GDM1 (cell line): Measurements from ENCODE around the gene TSHZ1.
"Not testable (repeated sequence)": the region's sequence is repeated elsewhere in the genome, so short reads cannot be mapped to it uniquely, and the experiment has no call there.

Experiments
- DNase-seq: peaks from one replicate; lab custom pipeline; 2025; lab: John Stamatoyannopoulos, UW

TSHZ1 gene

GRCh38 chr18:75183973-75184493 is 26.6 kb upstream of the TSHZ1 start:
- DNase-seq: no peak

- no peak for DNase-seq
Observed at GRCh38 chr18:75185460-75185859, 25.1 kb upstream of the TSHZ1 start.

DNA sequence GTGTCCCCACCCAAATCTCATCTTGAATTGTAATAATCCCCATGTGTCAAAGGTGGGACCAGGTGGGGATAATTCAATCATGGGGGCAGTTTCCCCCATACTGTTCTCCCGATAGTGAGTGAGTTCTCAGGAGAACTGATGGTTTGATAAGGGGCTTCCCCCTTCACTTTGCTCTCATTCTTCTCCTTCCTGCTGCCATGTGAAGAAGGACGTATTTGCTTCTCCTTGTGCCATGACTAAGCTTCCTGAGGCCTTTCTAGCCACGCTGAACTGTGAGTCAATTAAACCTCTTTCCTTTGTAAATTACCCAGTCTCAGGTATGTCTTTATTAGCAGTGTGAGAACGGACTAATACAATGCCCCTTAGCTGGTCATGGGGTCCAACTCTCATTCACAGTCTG is 22.9 kb upstream of the TSHZ1 start:
- DNase-seq: not testable (repeated sequence)

DNA sequence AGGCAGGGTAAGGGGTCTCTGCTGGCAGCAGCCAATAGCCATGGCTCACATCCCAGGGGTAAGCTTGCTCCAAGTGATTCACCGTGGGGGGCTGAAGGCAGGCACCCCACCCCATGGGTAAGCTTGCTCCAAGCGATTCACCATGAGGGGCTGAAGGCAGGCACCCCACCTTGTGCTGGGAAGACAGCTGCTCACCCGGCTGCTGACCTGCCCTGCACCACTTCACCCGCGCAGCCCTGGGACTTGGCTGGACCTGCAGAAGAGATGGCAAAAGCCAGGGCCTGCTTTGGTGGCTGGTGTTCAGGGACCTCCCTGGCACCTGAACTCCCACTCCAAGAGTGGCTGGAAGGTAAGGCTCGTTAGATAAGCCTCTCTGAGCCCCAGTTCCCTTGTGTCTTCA is 20.9 kb upstream of the TSHZ1 start:
- no peak for DNase-seq

- DNase-seq: no peak
Observed at GRCh38 chr18:75192899-75193298, 17.7 kb upstream of the TSHZ1 start.

DNA sequence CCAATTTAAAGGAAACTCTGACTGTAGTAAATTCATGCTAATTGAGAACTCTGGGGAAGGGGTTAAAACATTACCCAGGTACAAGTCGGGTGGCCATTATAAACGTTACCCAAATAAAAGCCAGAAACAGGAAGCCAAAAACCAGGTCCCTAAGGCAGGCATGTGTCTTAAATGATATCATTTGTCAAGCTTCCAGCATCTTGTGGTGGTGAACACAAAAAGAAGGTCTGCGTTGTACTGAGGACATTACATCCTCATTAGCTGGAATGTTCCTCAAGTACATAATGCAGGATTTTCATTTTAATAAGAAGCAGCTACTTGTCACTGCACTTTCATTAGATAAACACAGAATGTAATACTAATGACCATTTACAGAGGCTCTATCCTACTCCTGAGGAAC is 12.6 kb upstream of the TSHZ1 start:
- no peak for DNase-seq

DNA sequence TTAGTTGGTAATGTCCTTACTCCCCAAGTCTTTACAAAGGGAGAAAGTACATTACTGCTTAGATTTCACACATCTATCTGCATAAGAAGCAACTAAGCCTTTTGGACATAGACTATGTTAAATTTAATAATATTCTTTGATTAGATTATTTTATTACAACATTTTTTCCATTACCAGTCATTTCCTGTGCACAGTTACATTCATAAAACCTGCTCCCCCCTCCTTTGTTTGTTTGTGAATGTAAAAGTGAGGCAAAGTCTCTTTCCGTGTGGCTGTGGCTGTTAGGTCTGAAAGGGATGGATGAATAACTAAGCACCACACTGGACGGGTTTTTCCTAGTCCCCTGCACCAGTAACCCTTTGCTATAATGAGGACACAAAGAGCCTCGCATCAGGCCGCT is 11.3 kb upstream of the TSHZ1 start:
- DNase-seq: no peak

- no peak for DNase-seq
Observed at GRCh38 chr18:75200071-75200470, 10.5 kb upstream of the TSHZ1 start.

DNA sequence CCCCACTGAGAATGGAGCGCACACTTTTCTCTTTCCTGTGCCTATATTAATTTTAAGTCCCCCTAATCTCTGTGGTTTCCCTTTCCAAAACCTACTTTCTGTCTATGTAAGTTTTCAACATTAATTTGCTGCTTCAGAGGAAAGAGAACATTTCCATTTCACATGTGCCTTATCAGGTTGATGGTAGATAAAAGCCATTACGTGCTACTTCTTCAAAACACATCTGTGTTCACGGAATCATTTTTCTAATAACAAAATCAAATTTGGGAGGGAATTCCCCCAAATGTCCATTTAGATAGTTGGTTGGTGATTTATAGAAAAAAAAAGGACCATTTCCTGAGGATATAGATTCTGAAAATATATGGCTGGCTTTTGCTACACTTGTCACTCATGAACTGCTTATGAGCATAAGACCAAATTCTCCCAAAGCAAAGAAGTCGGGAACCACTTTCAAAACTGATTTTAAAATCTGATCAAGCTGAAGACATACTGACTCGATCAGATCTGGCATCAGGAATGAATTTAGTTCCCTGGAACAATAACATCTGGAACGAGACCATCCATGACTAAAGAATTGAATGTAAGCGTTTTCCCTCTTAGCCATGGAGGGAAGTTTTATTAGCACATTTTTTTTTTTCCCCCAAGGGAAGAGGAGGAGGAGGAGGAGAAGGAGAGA is 9.9 kb upstream of the TSHZ1 start:
- no peak for DNase-seq

DNA sequence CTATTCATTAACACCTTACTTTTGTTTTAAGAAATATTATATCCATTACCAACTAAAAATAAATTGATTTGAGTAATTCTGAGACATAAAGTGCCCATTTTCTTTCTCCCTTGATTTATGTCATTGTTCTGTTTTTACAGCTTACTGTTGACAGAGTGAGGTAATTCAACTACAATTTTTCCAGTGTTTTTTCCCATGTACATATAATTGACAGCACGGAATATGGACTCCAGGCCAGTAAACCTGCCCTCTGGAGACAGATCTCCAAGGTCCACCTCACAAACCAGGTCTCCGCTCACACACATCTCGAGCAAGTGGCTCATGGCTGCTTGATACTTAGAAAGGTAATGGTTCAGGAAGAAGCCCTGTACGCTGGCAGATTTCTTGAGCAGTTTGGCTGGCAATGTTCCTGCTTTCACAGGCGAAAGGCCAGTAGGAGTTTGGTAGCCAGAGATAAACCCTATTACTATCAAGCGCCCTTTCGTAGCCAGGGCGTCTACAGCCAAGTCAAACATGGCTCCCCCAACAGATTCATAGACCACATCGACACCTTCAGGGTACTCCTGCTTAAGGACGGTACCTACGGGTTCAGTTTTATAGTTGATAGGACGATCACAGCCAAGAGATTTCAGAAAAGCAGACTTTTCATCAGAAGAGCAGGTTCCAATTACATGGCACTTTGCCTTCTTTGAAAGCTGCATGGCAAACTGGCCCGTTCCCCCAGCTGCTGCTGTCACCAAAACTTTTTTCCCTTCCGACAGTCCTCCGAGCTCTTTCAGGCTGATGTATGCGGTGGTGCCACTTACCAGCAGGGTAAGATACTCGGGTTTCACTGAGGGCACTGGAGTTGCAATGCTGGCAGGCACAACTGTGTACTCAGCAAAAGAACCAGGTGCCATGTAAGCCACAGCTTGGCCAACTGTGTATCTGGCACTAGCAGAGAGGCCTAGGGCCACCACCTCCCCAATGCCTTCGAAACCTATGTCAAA is 9.0 kb upstream of the TSHZ1 start:
- no peak for DNase-seq

DNA sequence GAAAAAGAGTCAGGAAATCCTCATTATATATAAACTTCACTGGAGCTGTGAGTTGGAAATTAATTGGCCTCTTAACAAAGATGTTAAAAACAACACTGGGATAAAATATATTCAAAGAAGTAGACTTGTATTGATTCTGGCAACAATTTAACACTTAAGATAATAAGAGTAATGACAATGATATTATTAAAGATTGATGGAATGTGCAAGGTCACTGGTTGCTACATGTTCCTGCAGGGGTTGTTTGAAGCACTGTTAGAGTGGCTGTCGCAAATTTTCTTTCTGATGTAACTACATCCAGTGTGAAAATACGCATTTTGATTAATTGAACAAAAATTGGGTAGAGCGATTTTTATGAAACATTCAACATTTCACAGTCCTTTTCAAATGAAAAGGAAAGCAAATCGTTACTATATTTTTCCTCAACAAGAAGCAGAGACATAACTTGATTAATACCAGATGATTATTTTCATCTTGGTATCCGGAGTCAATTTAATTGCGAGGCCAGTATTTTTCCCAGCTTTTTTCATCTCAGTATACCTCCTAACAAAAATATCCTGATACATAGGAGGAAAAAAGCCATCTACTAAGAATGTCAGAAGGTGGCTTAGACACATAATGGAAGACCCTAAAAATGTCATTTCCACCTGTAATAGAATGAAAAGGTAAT is 7.8 kb upstream of the TSHZ1 start:
- no peak for DNase-seq

DNA sequence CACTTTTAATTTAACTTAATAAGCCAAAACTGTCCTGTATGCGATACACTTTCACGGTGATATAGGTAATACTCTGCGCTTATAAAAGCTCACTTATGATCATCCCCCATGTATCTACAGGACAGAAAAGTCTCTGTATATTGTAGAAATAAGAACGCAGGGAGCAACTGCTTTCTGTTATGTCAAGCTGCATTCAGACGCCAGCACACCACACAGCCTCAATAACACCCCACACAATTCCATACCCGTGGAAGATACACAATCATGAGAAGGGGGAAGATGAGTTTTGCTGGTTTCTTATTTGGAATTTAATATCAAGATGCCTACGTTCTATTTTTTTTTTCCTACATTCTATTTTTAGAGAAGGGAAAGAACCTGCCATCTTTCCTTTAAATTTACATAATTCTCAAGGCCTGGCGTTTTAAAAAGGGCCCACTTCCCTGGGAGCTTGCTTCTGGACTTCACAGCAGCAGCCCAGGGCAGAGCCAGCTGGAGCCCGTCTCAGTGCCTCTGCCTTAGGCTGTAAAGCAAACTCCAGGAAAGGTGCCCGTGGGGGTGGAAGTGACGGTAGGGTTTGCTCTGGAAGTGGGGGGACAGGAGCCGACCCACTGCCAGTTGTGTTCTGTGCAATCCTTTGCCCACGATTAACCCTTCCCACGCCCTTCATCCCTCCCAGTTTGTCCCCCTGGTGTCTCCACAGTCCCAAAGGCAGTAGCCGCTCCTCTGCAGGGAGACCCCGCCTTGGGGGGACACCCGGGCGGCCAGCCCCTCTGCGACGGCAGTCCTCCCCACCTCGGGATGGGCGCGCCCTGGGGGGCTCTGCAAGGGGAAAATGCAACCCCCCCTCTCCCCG is 7.0 kb upstream of the TSHZ1 start:
- DNase-seq: no peak

DNA sequence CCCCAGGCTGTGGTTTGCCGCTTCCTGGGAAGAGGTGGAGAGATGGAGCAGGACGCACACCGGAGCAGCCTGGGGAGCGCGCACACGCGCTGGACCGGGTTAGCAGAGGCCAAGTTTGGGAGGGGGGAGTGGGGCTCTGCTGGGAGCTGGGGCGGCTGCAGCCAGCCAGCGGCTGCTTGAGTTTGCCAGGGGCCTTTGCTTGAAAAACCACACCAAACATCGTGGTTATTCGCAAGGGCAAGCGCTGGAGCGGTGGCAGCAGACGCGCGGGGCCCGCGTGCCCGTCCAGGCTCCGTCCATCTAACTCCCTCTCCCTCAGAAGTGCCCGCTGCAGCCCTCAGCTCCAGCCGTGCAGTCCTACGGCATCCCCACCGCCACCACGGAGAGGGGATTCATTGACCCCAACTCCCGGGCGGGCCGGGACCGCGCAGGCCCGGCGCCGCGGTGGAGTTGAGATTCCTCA is 6.3 kb upstream of the TSHZ1 start:
- no peak for DNase-seq

GRCh38 chr18:75204732-75205513 is 5.7 kb upstream of the TSHZ1 start:
- DNase-seq: no peak

DNA sequence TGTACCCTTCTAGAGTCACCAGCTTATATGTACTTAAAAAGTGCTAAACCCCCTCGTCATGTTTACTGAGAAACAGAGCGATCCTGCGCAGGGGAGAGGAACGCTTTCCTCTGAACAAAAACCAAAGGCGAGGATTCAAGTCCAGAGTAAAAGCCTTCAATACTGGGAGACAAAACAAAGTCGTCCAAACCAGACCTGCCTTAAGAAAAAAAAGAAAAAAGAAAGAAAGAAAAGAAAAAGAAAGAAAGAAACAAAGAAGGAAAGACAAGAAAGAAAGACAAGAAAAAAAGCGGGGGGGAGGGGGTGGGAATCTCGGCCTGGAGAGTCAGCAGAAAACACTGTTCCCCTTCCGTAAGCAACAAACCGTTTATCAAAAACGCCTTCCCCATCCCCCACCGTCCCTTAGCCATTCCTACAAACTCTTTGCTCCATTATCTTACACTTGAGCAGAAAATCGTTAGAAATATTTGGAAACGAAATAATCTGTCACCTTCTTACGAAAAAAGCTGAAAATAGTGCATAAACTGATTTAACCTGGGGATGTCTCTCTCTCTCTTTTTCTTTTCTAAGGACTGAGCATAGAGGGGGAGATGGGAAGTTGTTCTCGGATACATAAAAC is 5.0 kb upstream of the TSHZ1 start:
- DNase-seq: no peak

- no peak for DNase-seq
Observed at GRCh38 chr18:75206452-75207309, 3.9 kb upstream of the TSHZ1 start.

DNA sequence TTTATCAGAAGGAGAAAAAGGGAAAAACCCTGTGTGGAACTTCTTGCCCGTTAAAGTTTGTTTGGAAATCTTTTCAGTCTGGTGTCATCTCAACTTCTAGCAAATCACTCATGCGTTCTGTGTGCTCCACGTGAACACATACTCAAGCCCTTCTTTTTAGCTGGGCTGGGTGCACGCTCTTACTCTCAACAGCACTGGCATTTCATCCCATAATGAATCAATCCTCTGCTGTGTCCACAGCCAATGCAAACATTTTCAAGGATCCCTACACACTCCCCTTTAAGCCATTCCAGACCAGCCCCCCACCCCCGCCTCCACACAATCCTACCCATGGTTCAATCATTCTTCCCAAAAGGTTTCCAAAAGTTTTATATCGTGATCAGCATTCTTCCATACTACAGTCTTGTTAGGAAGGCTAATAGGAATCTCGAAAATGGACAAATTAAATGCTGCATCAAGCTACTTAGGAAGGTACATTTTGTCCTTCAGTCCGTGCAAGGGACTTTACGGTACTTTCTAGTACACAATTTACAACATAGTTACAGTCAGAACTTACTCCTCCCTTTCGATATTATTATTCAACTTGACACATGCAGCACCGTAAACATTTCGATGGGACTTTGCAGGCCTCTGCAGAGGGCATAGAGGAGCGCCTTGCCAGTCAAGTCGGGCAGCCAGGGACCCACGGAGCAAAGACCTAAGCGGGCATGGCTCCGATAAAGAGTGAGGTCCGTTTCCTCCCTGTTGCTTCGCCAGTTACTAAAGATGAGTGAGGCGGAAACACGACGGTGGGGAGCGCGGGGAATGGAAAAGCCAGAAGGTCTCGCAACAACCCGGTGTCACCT is 3.1 kb upstream of the TSHZ1 start:
- no peak for DNase-seq

DNA sequence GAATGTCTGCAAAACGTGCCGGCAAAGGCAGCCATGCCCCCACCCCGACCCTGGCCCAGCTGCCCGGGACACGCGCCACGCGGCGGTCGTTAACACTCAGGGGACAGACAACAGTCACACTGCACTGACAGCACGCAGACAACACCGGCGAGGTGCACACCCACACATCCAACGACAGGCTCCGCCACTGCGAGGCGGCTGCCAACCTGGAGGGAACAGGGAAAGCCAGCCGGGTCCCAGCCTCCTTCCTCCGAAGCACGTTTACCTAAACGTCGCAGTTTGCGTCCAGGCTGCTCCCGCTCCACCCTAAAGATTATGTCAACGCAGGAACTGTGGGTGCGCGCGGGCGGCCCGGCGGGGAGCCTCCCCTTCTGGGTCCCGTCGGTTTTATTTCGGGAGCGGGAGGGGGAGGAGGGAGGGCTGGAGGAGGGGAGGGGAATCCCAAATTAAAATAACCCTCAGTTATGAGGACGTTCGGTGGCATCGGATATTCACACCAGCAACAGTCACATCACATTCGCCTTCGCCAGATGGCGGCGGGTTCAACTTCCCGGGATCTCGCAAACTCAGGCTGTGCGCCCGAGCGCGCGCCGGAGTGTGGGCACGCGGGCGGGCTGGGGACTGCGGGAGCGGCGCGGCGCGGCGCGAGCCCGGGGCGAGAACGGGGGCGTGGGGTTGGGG is 2.3 kb upstream of the TSHZ1 start:
- peak; percentile 25 for DNase-seq
